HL-60 (cell line): Measurements from ENCODE around the gene CLCC1.

ENCODE experiments used
- GABPA ChIP-seq: IDR thresholded peaks from 2 replicates; pipeline ENCODE4 v1.6.1; 2012; ENCODE audit warnings: low read depth
- POLR2AphosphoS5 ChIP-seq: IDR thresholded peaks from 2 replicates; pipeline ENCODE4 v1.6.1; 2012; ENCODE audit warnings: low read depth
- REST ChIP-seq: IDR thresholded peaks from 2 replicates; pipeline ENCODE4 v1.6.1; 2012; ENCODE audit warnings: low read depth; ENCODE audit not compliant: insufficient replicate concordance
- SPI1 ChIP-seq: IDR thresholded peaks from 2 replicates; pipeline ENCODE4 v1.6.1; 2012; ENCODE audit warnings: low read depth, mild to moderate bottlenecking, borderline replicate concordance
- TF ChIP-seq, protein P1 (sequence below): IDR thresholded peaks from one replicate; pipeline ENCODE4 v1.5.1; 2011; ENCODE audit warnings: low read length, control low read depth, inconsistent platforms; ENCODE audit not compliant: insufficient read depth

DNA sequence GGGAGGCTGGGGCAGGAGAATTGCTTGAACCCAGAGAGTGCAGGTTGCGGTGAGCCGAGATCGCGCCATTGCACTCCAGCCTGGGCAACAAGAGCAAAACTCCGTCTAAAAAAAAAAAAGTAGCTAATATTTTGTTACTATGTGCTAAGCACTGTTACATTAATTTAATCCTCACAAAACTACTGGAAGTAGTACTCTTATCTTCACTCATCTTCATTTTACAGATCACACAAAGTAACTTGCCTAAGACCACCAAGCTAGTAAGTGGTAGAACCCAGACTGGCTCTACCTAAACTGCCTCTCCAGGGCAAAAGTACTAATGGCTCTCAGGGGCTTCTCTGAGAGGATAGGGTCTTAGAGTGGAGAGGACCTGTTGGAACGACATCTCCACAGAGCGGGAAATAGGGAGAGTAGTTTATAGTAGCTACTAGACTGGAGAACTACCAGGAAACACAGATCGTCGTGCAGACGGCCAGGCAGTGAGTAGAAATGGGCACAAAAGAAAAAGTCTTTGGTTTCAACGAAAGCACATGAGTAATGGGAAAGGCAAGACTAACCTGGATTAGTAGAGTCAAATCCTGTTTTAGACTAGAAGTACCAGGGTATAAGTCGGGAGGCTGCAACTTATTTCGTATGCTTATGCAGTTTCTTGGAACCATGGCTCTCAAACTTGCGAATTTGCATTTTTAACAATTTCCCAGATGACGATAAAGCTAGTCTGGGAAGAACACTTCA is 1.4 kb downstream of the CLCC1 start:
- TF ChIP-seq POLR2AphosphoS5 (no peak), REST (no peak), SPI1 (no peak), GABPA (no peak)
- TF ChIP-seq, protein P1, sequence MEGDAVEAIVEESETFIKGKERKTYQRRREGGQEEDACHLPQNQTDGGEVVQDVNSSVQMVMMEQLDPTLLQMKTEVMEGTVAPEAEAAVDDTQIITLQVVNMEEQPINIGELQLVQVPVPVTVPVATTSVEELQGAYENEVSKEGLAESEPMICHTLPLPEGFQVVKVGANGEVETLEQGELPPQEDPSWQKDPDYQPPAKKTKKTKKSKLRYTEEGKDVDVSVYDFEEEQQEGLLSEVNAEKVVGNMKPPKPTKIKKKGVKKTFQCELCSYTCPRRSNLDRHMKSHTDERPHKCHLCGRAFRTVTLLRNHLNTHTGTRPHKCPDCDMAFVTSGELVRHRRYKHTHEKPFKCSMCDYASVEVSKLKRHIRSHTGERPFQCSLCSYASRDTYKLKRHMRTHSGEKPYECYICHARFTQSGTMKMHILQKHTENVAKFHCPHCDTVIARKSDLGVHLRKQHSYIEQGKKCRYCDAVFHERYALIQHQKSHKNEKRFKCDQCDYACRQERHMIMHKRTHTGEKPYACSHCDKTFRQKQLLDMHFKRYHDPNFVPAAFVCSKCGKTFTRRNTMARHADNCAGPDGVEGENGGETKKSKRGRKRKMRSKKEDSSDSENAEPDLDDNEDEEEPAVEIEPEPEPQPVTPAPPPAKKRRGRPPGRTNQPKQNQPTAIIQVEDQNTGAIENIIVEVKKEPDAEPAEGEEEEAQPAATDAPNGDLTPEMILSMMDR = no peak
